ENCODE data around the gene FYN.
A peak's percentile ranks its signal among the peaks of the same experiment; 100 is the strongest.
"Not testable (repeated sequence)": the region's sequence is repeated elsewhere in the genome, so short reads cannot be mapped to it uniquely, and the experiment has no call there.

Gene FYN

GRCh38 chr6:111791415-111791814 is 81.8 kb downstream of the FYN start:
- no peak for DNase-seq (ENCODE audit: low spot score)

- no peak for DNase-seq (ENCODE audit: low spot score)
Observed at GRCh38 chr6:111789598-111789997, 83.7 kb downstream of the FYN start.

- DNase-seq (ENCODE audit: low spot score), result no peak
Observed at GRCh38 chr6:111788379-111789276, 84.6 kb downstream of the FYN start.

GRCh38 chr6:111786151-111786550 is 87.1 kb downstream of the FYN start:
- DNase-seq (ENCODE audit: low spot score), result not testable (repeated sequence)

- DNase-seq (ENCODE audit: low spot score), result no peak
Observed at GRCh38 chr6:111784433-111784832, 88.8 kb downstream of the FYN start.

GRCh38 chr6:111782887-111783466 is 90.3 kb downstream of the FYN start:
- DNase-seq (ENCODE audit: low spot score), result no peak

- no peak for DNase-seq (ENCODE audit: low spot score)
Observed at GRCh38 chr6:111782192-111782809, 91.0 kb downstream of the FYN start.

DNA sequence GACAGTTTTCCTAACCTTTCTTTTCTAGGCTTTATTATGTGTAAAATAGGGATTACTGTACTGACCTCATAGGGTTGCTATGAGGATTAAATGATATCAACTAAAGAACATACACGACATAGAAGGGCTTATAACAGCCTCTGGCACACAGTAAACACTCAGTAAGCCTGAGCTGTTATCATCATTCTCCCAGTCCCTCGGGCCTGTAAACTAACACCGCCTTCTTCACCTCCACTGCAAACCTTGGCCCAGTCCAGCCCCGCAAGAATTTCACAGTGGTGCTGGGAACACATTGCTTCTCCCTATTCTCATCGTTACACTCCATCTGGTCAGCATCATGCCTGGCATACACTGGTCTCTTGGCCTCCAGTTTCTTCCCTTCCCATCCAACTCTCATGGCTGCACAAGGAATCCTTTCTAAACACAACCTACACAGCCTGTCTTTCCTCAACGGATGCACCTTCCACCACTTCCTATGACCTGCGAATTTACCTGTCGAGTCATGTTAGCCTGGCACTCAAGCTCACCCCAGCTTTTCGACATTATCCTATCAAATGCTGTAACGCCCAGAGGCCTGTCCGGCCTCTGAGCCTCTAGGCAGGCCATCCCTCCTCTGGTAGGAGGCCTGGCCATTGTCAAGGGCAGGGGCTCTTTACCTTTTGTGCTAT is 92.1 kb downstream of the FYN start:
- no peak for DNase-seq (ENCODE audit: low spot score)

GRCh38 chr6:111780393-111780792 is 92.9 kb downstream of the FYN start:
- no peak for DNase-seq (ENCODE audit: low spot score)

- DNase-seq (ENCODE audit: low spot score), result no peak
Observed at GRCh38 chr6:111779660-111780059, 93.6 kb downstream of the FYN start.

DNA sequence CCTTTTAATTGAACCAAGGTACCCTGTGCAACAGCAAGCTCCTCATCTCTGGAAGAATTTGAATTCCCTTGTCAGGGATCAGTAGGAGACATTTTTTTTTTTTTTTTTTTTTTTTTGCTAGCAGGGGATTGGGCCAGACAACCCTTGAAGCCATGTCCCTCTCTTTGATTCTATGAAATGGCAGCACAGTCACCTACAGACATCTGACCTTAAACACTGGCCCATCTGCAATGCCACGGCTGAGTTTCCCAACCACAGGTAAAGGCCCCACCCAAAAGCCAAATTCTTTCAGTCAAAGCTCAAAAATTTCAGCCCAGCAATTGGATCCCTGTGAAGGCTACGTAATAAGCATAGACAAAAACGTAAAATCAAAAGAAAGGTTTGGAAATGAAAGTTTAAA is 94.2 kb downstream of the FYN start:
- DNase-seq (ENCODE audit: low spot score), result no peak

DNA sequence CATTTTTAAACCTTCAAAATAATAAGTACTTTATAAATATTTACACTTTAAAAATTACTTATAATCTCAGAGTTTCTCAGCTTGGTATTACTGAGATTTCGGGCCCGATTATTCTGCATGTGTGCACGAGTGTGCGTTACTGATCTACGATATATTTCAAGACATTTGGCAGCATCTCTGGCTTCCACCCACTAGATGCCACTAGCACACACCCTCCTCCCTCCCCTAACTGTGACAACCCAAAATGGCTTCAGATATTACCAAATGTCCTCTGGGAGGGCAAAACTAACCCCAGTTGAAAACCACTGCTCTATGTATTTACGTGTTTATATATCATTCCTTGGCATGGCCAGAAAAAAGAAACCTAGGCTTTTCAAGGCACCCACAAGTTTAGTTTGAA is 95.9 kb downstream of the FYN start:
- peak; percentile 51 for DNase-seq (ENCODE audit: low spot score)

- peak; percentile 59 for DNase-seq (ENCODE audit: low spot score)
Observed at GRCh38 chr6:111776236-111777221, 96.7 kb downstream of the FYN start.

DNA sequence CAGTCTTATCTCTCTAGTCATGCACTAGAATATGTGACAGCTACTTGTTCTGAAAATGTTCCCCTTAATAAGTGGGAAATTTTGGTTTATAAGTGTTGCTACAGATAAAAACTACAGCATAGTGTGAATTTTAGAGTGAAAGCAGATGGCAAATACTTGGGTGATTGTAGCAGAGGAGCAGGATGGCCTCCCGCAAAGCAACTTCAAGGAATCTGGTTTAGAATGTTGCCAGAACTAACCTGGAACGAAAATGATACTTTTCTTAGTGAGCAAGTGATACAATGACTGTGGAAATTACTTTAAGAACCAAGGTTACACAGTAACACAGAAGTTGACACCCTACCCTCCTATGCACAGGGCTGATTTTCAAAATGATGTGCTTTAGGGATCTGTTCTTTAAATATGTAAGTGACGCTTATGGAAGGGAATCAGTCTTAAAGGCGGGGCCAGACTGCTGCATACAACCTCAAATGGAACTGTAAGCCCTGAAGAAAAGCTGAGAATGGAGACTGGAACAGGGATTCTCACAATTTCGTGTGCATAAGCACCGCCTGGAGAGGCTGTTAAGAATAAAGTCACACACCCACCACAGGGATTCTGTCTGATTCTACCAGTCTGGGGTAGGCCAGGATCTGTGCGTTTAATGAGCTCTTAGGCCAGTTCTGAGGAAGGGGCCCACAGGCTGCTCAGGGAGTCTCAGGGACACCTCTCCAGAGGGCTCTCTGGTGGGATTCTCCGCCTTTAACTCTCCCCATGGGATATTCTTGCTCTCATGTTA is 97.9 kb downstream of the FYN start:
- no peak for DNase-seq (ENCODE audit: low spot score)

GRCh38 chr6:111774346-111774703 is 98.9 kb downstream of the FYN start:
- DNase-seq (ENCODE audit: low spot score), result no peak

GRCh38 chr6:111773501-111774345 is 99.5 kb downstream of the FYN start:
- DNase-seq (ENCODE audit: low spot score), result no peak

GRCh38 chr6:111772381-111772780 is 100.9 kb downstream of the FYN start:
- DNase-seq (ENCODE audit: low spot score), result no peak

GRCh38 chr6:111771629-111772028 is 101.6 kb downstream of the FYN start:
- DNase-seq (ENCODE audit: low spot score), result no peak

- DNase-seq (ENCODE audit: low spot score), result no peak
Observed at GRCh38 chr6:111771094-111771432, 102.2 kb downstream of the FYN start.

Data from SK-N-DZ (cell line).